Breast epithelium (tissue), 4 donors: ENCODE data around the gene SLC43A1. TPM values are rescaled to one million over a fixed set of nuclear protein-coding genes. Genes with fewer than 3 reads are reported as not detected.

Experiments used
- DNase-seq, 2 donors: peaks; one replicate each; pipeline ENCODE4 v3.0.0-alpha.2; 2019; ENCODE audit warnings: low spot score in 2 of 2
- H3K27ac ChIP-seq, 2 donors: fragments of 200-600 bp; sonication (generic) in 1 of 2; one replicate each; pipeline ENCODE4 v1.5.1; 2016 to 2019; ENCODE audit warnings: mild to moderate bottlenecking in 1 of 2
- H3K27me3 ChIP-seq, 2 donors: fragments of 200-600 bp; sonication (generic) in 1 of 2; one replicate each; pipeline versions ENCODE4 v1.5.1 to v1.6.0; 2017 to 2019; ENCODE audit warnings: control low read depth in 1 of 2, mild to moderate bottlenecking in 1 of 2
- H3K36me3 ChIP-seq: fragments of 200-600 bp; one replicate; pipeline ENCODE4 v1.5.1; 2019
- H3K4me1 ChIP-seq, 2 donors: fragments of 200-600 bp; sonication (generic); one replicate each; pipeline ENCODE4 v1.5.1; 2016 to 2019; ENCODE audit warnings: control low read depth in 1 of 2
- H3K4me3 ChIP-seq, 3 donors: fragments of 200-600 bp; sonication (generic); 1 replicate in 2 of 3; 2 replicates in 1 of 3; pipeline ENCODE4 v1.5.1; 2016 to 2019; ENCODE audit warnings: mild to moderate bottlenecking in 3 of 3, moderate library complexity in 2 of 3
- H3K9me3 ChIP-seq, 2 donors: fragments of 200-600 bp; sonication (generic) in 1 of 2; one replicate each; pipeline ENCODE4 v1.5.1; 2016 to 2019; ENCODE audit warnings: control low read depth in 1 of 2
- CTCF ChIP-seq, 3 donors: fragments of 450-650 bp; IDR thresholded peaks; one replicate each; pipeline ENCODE4 v1.5.1; 2016 to 2017; ENCODE audit warnings: antibody characterized with exemption in 3 of 3, mild to moderate bottlenecking in 3 of 3, moderate library complexity in 3 of 3
- POLR2A ChIP-seq: fragments of 450-650 bp; IDR thresholded peaks from one replicate; pipeline ENCODE4 v1.6.1; 2016; ENCODE audit warnings: antibody characterized with exemption, mild to moderate bottlenecking, moderate library complexity
- POLR2AphosphoS5 ChIP-seq, 3 donors: sonication (generic); formaldehyde crosslinking; IDR thresholded peaks; one replicate each; pipeline ENCODE4 v1.6.1; 2017; ENCODE audit warnings: antibody characterized with exemption in 3 of 3
- intact Hi-C: fragments of 100-400 bp; cut with DNase I; formaldehyde crosslinking; loops from one replicate; pipeline ENCODE4 v1.15.1; 2023; ENCODE audit warnings: low total_unique reads
- total RNA-seq, 3 donors: library from RNA; depleted of rRNA; stranded (reverse); fragments of >200 nt; gene quantifications; one replicate each; pipeline ENCODE4 v1.1.0, GENCODE V29; 2016

SLC43A1 gene
- total RNA-seq, 3 donors from 2014 or later: 12.0 to 23.4 (median 13.4) TPM

GRCh38 chr11:57436031-57436430 lies 79.5 kb downstream of the SLC43A1 start:
- no peak for DNase-seq
- no peak overlapping the region for H3K27ac ChIP-seq
- H3K4me3 ChIP-seq: no peak overlapping the region
- no peaks in the 10 kb centered on the region for H3K27me3 ChIP-seq
- H3K36me3 ChIP-seq: no peaks in the 10 kb centered on the region
- TF ChIP-seq CTCF (IDR thresholded peaks at IDR 0.05) (no peak), POLR2AphosphoS5 (IDR thresholded peaks at IDR 0.05) (no peak)
- no peaks in the 10 kb centered on the region for H3K4me1 ChIP-seq
- intact Hi-C loops: no loop called here
- no peaks in the 10 kb centered on the region for H3K9me3 ChIP-seq

- intact Hi-C loops: no loop called here
- DNase-seq: peak in 1 of 2 donors; percentile 38
- Histone ChIP-seq H3K27me3 (no peaks in the 10 kb centered on the region), H3K36me3 (no peaks in the 10 kb centered on the region), H3K9me3 (no peaks in the 10 kb centered on the region), H3K4me3 (no peak overlapping the region), H3K27ac (peak overlapping the region; percentile 46 to 67), H3K4me1 (no peaks in the 10 kb centered on the region)
- TF ChIP-seq POLR2AphosphoS5 (IDR thresholded peaks at IDR 0.05) (peak in 2 of 3 donors; percentile 65 to 83), POLR2A (no peak)
Observed at GRCh38 chr11:57434640-57435546, 80.6 kb downstream of the SLC43A1 start.

Other genes starting within 250 kb of the SLC43A1 start
- gene TNKS1BP1, start 190.8 kb downstream of the SLC43A1 start, total RNA-seq: 100 to 1,000 TPM in 1 of 3 donors, 10 to 100 TPM in 2; 79.3 to 111 (median 82.7) TPM
- 10 to 100 TPM; 60.0 to 83.9 (median 76.5) TPM for gene SSRP1, start 179.8 kb downstream of the SLC43A1 start, total RNA-seq
- gene P2RX3, start 177.3 kb downstream of the SLC43A1 start, total RNA-seq: not detected
- gene PRG3, start 134.6 kb downstream of the SLC43A1 start, total RNA-seq: not detected
- 1 to 10 TPM in 1 of 3 donors, not detected in 2; 1.1 TPM for gene PRG2, start 125.1 kb downstream of the SLC43A1 start, total RNA-seq
- 100 to 1,000 TPM; 104 to 130 (median 105) TPM for gene SLC43A3, start 88.6 kb downstream of the SLC43A1 start, total RNA-seq
- 1 to 10 TPM in 2 of 3 donors, under 1 TPM in 1; 0.32 to 2.3 (median 1.8) TPM for gene RTN4RL2, start 55.2 kb downstream of the SLC43A1 start, total RNA-seq
- 10 to 100 TPM; 37.2 to 56.4 (median 45.9) TPM for gene TIMM10, start 15.1 kb upstream of the SLC43A1 start, total RNA-seq
- gene SMTNL1, start 21.9 kb upstream of the SLC43A1 start, total RNA-seq: not detected
- 10 to 100 TPM; 25.9 to 66.2 (median 48.1) TPM for gene UBE2L6, start 52.0 kb upstream of the SLC43A1 start, total RNA-seq
- 100 to 1,000 TPM; 421 to 823 (median 479) TPM for gene SERPING1, start 82.0 kb upstream of the SLC43A1 start, total RNA-seq
- gene YPEL4, start 134.2 kb upstream of the SLC43A1 start, total RNA-seq: 1 to 10 TPM; 1.1 to 2.3 (median 2.0) TPM
- gene CLP1, start 142.1 kb upstream of the SLC43A1 start, total RNA-seq: 10 to 100 TPM; 15.4 to 17.7 (median 17.7) TPM
- gene ZDHHC5, start 152.4 kb upstream of the SLC43A1 start, total RNA-seq: 10 to 100 TPM; 39.3 to 50.2 (median 39.8) TPM
- gene MED19, start 196.5 kb upstream of the SLC43A1 start, total RNA-seq: 10 to 100 TPM; 18.7 to 27.7 (median 20.6) TPM
- gene TMX2, start 196.9 kb upstream of the SLC43A1 start, total RNA-seq: 10 to 100 TPM; 45.8 to 80.1 (median 66.2) TPM
- 100 to 1,000 TPM in 2 of 3 donors, 10 to 100 TPM in 1; 84.3 to 153 (median 153) TPM for gene SELENOH, start 225.8 kb upstream of the SLC43A1 start, total RNA-seq
- gene BTBD18, start 236.1 kb upstream of the SLC43A1 start, total RNA-seq: not detected
- 100 to 1,000 TPM in 2 of 3 donors, 10 to 100 TPM in 1; 82.1 to 259 (median 175) TPM for gene CTNND1, start 246.1 kb upstream of the SLC43A1 start, total RNA-seq